Astrocyte (in vitro differentiated cells and primary cell): ENCODE results near the gene S100A14.

Experiments used
- EZH2 ChIP-seq: IDR thresholded peaks from 2 replicates; pipeline ENCODE4 v1.6.1; 2012; ENCODE audit warnings: mild to moderate bottlenecking, low read length, inconsistent platforms; ENCODE audit not compliant: insufficient read depth
- TF ChIP-seq, protein P1 (sequence below): IDR thresholded peaks from 2 replicates; pipeline ENCODE4 v1.5.1; 2011; ENCODE audit warnings: low read depth, mild to moderate bottlenecking, inconsistent platforms, low read length, moderate library complexity; ENCODE audit not compliant: insufficient read depth

GRCh38 chr1:153598309-153599172 is 17.6 kb downstream of the S100A14 start:
- TF ChIP-seq, protein P1, sequence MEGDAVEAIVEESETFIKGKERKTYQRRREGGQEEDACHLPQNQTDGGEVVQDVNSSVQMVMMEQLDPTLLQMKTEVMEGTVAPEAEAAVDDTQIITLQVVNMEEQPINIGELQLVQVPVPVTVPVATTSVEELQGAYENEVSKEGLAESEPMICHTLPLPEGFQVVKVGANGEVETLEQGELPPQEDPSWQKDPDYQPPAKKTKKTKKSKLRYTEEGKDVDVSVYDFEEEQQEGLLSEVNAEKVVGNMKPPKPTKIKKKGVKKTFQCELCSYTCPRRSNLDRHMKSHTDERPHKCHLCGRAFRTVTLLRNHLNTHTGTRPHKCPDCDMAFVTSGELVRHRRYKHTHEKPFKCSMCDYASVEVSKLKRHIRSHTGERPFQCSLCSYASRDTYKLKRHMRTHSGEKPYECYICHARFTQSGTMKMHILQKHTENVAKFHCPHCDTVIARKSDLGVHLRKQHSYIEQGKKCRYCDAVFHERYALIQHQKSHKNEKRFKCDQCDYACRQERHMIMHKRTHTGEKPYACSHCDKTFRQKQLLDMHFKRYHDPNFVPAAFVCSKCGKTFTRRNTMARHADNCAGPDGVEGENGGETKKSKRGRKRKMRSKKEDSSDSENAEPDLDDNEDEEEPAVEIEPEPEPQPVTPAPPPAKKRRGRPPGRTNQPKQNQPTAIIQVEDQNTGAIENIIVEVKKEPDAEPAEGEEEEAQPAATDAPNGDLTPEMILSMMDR: no peak
- no peak for TF ChIP-seq EZH2
